ENCODE results near the gene HYAL3.

HYAL3 gene

GRCh38 chr3:50297896-50298725 lies 1.1 kb downstream of the HYAL3 start:
- DNase-seq (no peak), ATAC-seq (ENCODE audit: insufficient read depth, low read depth) (no peak)
- H3K27ac ChIP-seq (ENCODE audit: low read length) = peak overlapping the region; percentile 96
- peaks cover 33% of the 10 kb centered on the region for H3K4me1 ChIP-seq (ENCODE audit: insufficient read depth, low read length)
- no peaks in the 10 kb centered on the region for H3K9me3 ChIP-seq (ENCODE audit: insufficient read depth, low read length, severe bottlenecking)
- H3K4me2 ChIP-seq (ENCODE audit: insufficient read depth, low read length) = peak overlapping the region; percentile 100
- 0 out of 2 replicates have a peak overlapping the region, but pooled peaks have one; percentile 100 for H2AFZ ChIP-seq (ENCODE audit: low read depth, low read length)
- peaks cover 6% of the 10 kb centered on the region; the same call in 1 of the 2 replicates for H3K36me3 ChIP-seq (ENCODE audit: insufficient read depth, low read length)
- peak overlapping the region; percentile 92 to 100 for H3K4me3 ChIP-seq (ENCODE audit: low read depth in 1 of 2, low read length in 2 of 2)
- H3K27me3 ChIP-seq (ENCODE audit: insufficient read depth, low read length, poor library complexity) = no peaks in the 10 kb centered on the region
- H3K79me2 ChIP-seq (ENCODE audit: insufficient read depth, low read length) = peaks cover 7% of the 10 kb centered on the region; the same call in 1 of the 2 replicates
- peak overlapping the region; percentile 92 for H3K9ac ChIP-seq (ENCODE audit: low read depth, low read length)
- H4K20me1 ChIP-seq (ENCODE audit: insufficient read depth, low read length) = peaks cover 3% of the 10 kb centered on the region; the same call in 1 of the 2 replicates
- TF ChIP-seq EZH2 (IDR thresholded peaks at IDR 0.05; ENCODE audit: borderline replicate concordance, low read depth, low read length, severe bottlenecking) = no peak
- TF ChIP-seq, protein P1, sequence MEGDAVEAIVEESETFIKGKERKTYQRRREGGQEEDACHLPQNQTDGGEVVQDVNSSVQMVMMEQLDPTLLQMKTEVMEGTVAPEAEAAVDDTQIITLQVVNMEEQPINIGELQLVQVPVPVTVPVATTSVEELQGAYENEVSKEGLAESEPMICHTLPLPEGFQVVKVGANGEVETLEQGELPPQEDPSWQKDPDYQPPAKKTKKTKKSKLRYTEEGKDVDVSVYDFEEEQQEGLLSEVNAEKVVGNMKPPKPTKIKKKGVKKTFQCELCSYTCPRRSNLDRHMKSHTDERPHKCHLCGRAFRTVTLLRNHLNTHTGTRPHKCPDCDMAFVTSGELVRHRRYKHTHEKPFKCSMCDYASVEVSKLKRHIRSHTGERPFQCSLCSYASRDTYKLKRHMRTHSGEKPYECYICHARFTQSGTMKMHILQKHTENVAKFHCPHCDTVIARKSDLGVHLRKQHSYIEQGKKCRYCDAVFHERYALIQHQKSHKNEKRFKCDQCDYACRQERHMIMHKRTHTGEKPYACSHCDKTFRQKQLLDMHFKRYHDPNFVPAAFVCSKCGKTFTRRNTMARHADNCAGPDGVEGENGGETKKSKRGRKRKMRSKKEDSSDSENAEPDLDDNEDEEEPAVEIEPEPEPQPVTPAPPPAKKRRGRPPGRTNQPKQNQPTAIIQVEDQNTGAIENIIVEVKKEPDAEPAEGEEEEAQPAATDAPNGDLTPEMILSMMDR (IDR thresholded peaks at IDR 0.05; ENCODE audit: borderline replicate concordance, extremely low read depth, low read length, poor library complexity, severe bottlenecking) = no peak

DNA sequence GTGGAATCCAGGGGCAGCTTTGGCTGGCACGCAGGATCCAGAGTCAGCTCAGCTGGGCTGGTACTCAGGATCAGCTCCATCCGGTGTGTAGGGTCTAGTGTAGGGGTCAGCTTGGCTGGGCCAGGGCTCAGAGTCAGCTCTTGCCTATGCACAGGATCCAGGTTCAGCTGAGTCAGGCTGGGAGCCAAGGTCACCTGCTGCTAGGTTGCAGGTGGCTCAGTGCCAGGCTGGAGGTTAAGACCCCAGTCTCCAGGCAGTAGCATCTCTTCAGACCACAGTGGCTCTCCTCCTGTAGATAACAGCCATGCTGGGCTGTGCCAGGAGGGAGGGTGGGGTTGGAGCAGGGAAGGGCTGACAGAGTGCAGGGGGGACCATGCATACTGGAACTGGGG lies 1.8 kb downstream of the HYAL3 start:
- H3K9me3 ChIP-seq (ENCODE audit: insufficient read depth, low read length, severe bottlenecking) = no peaks in the 10 kb centered on the region
- DNase-seq (no peak), ATAC-seq (ENCODE audit: insufficient read depth, low read depth) (no peak)
- peak overlapping the region; percentile 100; the same call in 1 of the 2 replicates for H3K4me2 ChIP-seq (ENCODE audit: insufficient read depth, low read length)
- H3K9ac ChIP-seq (ENCODE audit: low read depth, low read length) = no peak overlapping the region
- H3K27me3 ChIP-seq (ENCODE audit: insufficient read depth, low read length, poor library complexity) = no peaks in the 10 kb centered on the region
- peaks cover 40% of the 10 kb centered on the region for H3K4me1 ChIP-seq (ENCODE audit: insufficient read depth, low read length)
- no peak overlapping the region for H3K4me3 ChIP-seq (ENCODE audit: low read depth in 1 of 2, low read length in 2 of 2)
- H3K36me3 ChIP-seq (ENCODE audit: insufficient read depth, low read length) = peaks cover 6% of the 10 kb centered on the region; the same call in 1 of the 2 replicates
- peaks cover 3% of the 10 kb centered on the region; the same call in 1 of the 2 replicates for H4K20me1 ChIP-seq (ENCODE audit: insufficient read depth, low read length)
- H3K79me2 ChIP-seq (ENCODE audit: insufficient read depth, low read length) = peaks cover 7% of the 10 kb centered on the region; the same call in 1 of the 2 replicates
- no peak overlapping the region for H3K27ac ChIP-seq (ENCODE audit: low read length)
- no peak overlapping the region for H2AFZ ChIP-seq (ENCODE audit: low read depth, low read length)
- TF ChIP-seq, protein P1 (IDR thresholded peaks at IDR 0.05; ENCODE audit: borderline replicate concordance, extremely low read depth, low read length, poor library complexity, severe bottlenecking) = no peak
- no peak for TF ChIP-seq EZH2 (IDR thresholded peaks at IDR 0.05; ENCODE audit: borderline replicate concordance, low read depth, low read length, severe bottlenecking)

DNA sequence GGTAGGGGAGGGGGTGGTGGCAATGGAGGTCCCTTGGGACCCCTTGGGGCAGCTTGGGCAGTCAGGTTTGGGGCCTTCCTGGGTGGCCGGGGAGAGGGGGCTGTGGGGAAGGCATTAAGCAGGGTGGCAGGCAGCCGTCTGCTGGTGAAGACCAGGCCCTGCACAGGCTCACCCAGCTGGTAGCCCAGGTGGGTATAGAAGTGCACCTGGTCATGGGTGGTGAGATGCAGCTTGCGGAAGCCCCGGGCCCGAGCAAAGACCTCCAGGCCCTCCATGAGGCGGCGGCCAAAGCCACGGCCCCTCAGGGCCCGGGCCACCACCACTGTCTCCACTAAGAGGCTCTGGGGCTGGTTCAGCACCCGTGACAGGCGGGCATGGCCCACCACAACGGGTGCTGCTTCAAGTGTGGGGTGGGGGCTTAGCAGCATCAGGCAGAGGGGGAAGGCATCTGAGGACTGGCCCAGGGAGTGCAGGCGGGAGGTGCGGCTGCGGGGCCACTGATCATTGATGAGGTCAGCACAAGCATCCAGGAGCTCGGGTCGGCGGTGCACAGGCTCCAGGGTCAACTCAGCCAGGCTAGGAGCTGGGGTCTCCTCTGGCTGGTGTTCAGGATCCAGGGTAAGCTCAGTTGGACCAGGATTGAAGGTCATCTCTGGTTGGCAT lies 2.4 kb downstream of the HYAL3 start:
- no peak overlapping the region for H3K4me2 ChIP-seq (ENCODE audit: insufficient read depth, low read length)
- DNase-seq (no peak), ATAC-seq (ENCODE audit: insufficient read depth, low read depth) (no peak)
- peaks cover 3% of the 10 kb centered on the region; the same call in 1 of the 2 replicates for H4K20me1 ChIP-seq (ENCODE audit: insufficient read depth, low read length)
- no peaks in the 10 kb centered on the region for H3K9me3 ChIP-seq (ENCODE audit: insufficient read depth, low read length, severe bottlenecking)
- H2AFZ ChIP-seq (ENCODE audit: low read depth, low read length) = no peak overlapping the region
- H3K36me3 ChIP-seq (ENCODE audit: insufficient read depth, low read length) = peaks cover 6% of the 10 kb centered on the region; the same call in 1 of the 2 replicates
- peaks cover 40% of the 10 kb centered on the region for H3K4me1 ChIP-seq (ENCODE audit: insufficient read depth, low read length)
- H3K4me3 ChIP-seq (ENCODE audit: low read depth in 1 of 2, low read length in 2 of 2) = no peak overlapping the region
- TF ChIP-seq EZH2 (IDR thresholded peaks at IDR 0.05; ENCODE audit: borderline replicate concordance, low read depth, low read length, severe bottlenecking) = no peak
- TF ChIP-seq, protein P1 (IDR thresholded peaks at IDR 0.05; ENCODE audit: borderline replicate concordance, extremely low read depth, low read length, poor library complexity, severe bottlenecking) = no peak
- peaks cover 11% of the 10 kb centered on the region for H3K79me2 ChIP-seq (ENCODE audit: insufficient read depth, low read length)
- no peak overlapping the region for H3K9ac ChIP-seq (ENCODE audit: low read depth, low read length)
- H3K27me3 ChIP-seq (ENCODE audit: insufficient read depth, low read length, poor library complexity) = no peaks in the 10 kb centered on the region
- H3K27ac ChIP-seq (ENCODE audit: low read length) = no peak overlapping the region

Data from DND-41 (cell line).